Heart right ventricle (tissue), 16 donors: ENCODE measurements around the gene TEX29. TPM values are rescaled to one million over a fixed set of nuclear protein-coding genes. Genes with fewer than 3 reads are reported as not detected.

Experiments used
- ATAC-seq, 8 donors: fragments of 200-7000 bp; cut with Tn5 transposase; one replicate each; pipeline ENCODE4 v1.9.1; 2020; ENCODE audit warnings: mild to moderate bottlenecking in 8 of 8, moderate library complexity in 8 of 8, moderate number of reproducible peaks in 1 of 8
- DNase-seq, 2 donors: peaks; one replicate each; pipeline ENCODE4 v3.0.0-alpha.2; 2020
- H3K27ac ChIP-seq, 10 donors: fragments of 200-600 bp; sonication (generic) in 2 of 10; one replicate each; pipeline versions ENCODE4 v1.5.0 to v1.8.0; 2020 to 2022; ENCODE audit warnings: mild to moderate bottlenecking in 3 of 10
- H3K27me3 ChIP-seq, 7 donors: fragments of 200-600 bp; one replicate each; pipeline ENCODE4 v1.8.0; 2021 to 2022; ENCODE audit warnings: mild to moderate bottlenecking in 2 of 7
- H3K36me3 ChIP-seq, 9 donors: fragments of 200-600 bp; sonication (generic) in 1 of 9; one replicate each; pipeline versions ENCODE4 v1.5.0 to v1.8.0; 2020 to 2022; ENCODE audit warnings: mild to moderate bottlenecking in 2 of 9
- H3K4me1 ChIP-seq, 9 donors: fragments of 200-600 bp; sonication (generic) in 1 of 9; one replicate each; pipeline versions ENCODE4 v1.5.0 to v1.8.0; 2020 to 2022; ENCODE audit warnings: mild to moderate bottlenecking in 4 of 9
- H3K4me3 ChIP-seq, 10 donors: fragments of 200-600 bp; sonication (generic) in 2 of 10; one replicate each; pipeline versions ENCODE4 v1.5.0 to v1.8.0; 2020 to 2022; ENCODE audit warnings: mild to moderate bottlenecking in 7 of 10, moderate library complexity in 2 of 10
- H3K9me3 ChIP-seq, 11 donors: fragments of 200-600 bp in 10 of 11; sonication (generic) in 2 of 11; one replicate each; pipeline versions ENCODE4 v1.5.0 to v1.8.0; 2013 to 2022; ENCODE audit warnings: mild to moderate bottlenecking in 2 of 11, control low read depth in 1 of 11, moderate library complexity in 1 of 11
- CTCF ChIP-seq, 9 donors: fragments of 200-600 bp; sonication (generic) in 2 of 9; IDR thresholded peaks; one replicate each; pipeline versions ENCODE4 v1.5.0 to v1.8.0; 2021 to 2022; ENCODE audit warnings: antibody characterized with exemption in 9 of 9, mild to moderate bottlenecking in 5 of 9, moderate library complexity in 1 of 9
- WGBS, 2 donors: extraction: QIAGEN DNeasy Blood & Tissue Kit; methylation state at CpG; one replicate each; pipeline ENCODE4 v1.1.7; 2013; ENCODE audit warnings: inconsistent platforms in 1 of 2; 5-methylcytosine and 5-hydroxymethylcytosine counted together
- intact Hi-C, 10 donors: fragments of 100-400 bp; cut with DNase I; formaldehyde crosslinking; loops; one replicate each; pipeline versions ENCODE4 v1.11.1 to v1.14.2; 2022
- polyA plus RNA-seq, 2 donors: library from polyadenylated mRNA; stranded (reverse); fragments of 200-250 nt; gene quantifications; one replicate each; pipeline ENCODE4 v1.2.3, GENCODE V29; 2013
- total RNA-seq, 10 donors: library from RNA; stranded (reverse); fragmentation: NEBNext Ultra II Directional in 3 of 10; extraction: Animal tissue kit (Norgen Biotek cat#: 25700) in 3 of 10; gene quantifications; one replicate each; pipeline versions ENCODE4 v1.2.1 to v1.2.4, GENCODE V29; 2021 to 2023
- donor health status: Arrhythmogenic right ventricular cardiomyopathy.
- donor health status: ischemic (EF 13 %, LVEDD 7.1; RV severe dilation, severe dysfunction).
- donor health status: healthy with polysubstance abuse.
- donor health status: DM: no; HTN: yes; CAD: no.
- donor health status: DM: no; HTN: no; CAD: no.
- donor health status: ischemic (EF 25% LVEDD 6.9; RV normal size, moderate dysfunction).
- donor health status: ischemic (EF 25% LVEDD 5.7; RV mildly dilated, moderate dysfunction).
- donor health status: healthy.
- donor health status: DM: yes; HTN: yes; CAD: no.
- donor health status: Ischemic cardiomyopathy.
- donor health status: ischemic (EF 35%, LVEDD 5.7; RV mildly dilated, moderate dysfunction).
- donor health status: nonischemic (EF 11% LVEDD 7.7; RV severe dilation, severe dysfunction).
- donor health status: DM: yes; HTN: yes; CAD: no.
- donor health status: PGD.
- donor health status: ischemic (EF 29% LVEDD 5.4; RV normal size, mild dysfunction).
- donor health status: nonischemic (EF 23%, LVEDD 6.1; RV moderate dilation, normal function).

The TEX29 gene
- total and polyA plus RNA-seq, 12 donors: 0.22 to 1.1 (median 0.42) TPM; not detected in 6

GRCh38 chr13:111318386-111318785 lies 2.1 kb upstream of the TEX29 start:
- H3K27me3 ChIP-seq: no peaks in the 10 kb centered on the region
- WGBS, 2 donors: 63 to 88% methylated on average over 13 of the region's 13 CpGs
- DNase-seq (no peak), ATAC-seq (no peak)
- intact Hi-C loops: no loop called here
- peaks cover 0 to under 1% (median 0%) of the 10 kb centered on the region in 11 donors for H3K9me3 ChIP-seq
- H3K36me3 ChIP-seq: peaks cover 0 to 19% (median 0%) of the 10 kb centered on the region in 9 donors
- no peak for TF ChIP-seq CTCF (IDR thresholded peaks at IDR 0.05)
- H3K4me1 ChIP-seq: no peaks in the 10 kb centered on the region
- no peak overlapping the region for H3K27ac ChIP-seq
- no peak overlapping the region for H3K4me3 ChIP-seq

GRCh38 chr13:111319521-111319920 lies 921 bp upstream of the TEX29 start:
- DNase-seq: no peak
- peaks cover 0 to 19% (median 0%) of the 10 kb centered on the region in 9 donors for H3K36me3 ChIP-seq
- H3K27me3 ChIP-seq: peaks cover 0 to 4% (median 0%) of the 10 kb centered on the region in 7 donors
- no peak overlapping the region for H3K27ac ChIP-seq
- no peak for TF ChIP-seq CTCF (IDR thresholded peaks at IDR 0.05)
- intact Hi-C loops: no loop called here
- no peaks in the 10 kb centered on the region for H3K4me1 ChIP-seq
- no peak overlapping the region for H3K4me3 ChIP-seq
- no peaks in the 10 kb centered on the region for H3K9me3 ChIP-seq
- ATAC-seq: no peak
- WGBS, 2 donors: 86 to 94% methylated on average over 12 of the region's 12 CpGs

- H3K36me3 ChIP-seq: peaks cover 0 to 4% (median 0%) of the 10 kb centered on the region in 9 donors
- no peak overlapping the region for H3K27ac ChIP-seq
- WGBS, 2 donors: 85 to 94% methylated on average over 19 of the region's 19 CpGs
- ATAC-seq (no peak), DNase-seq (no peak)
- H3K9me3 ChIP-seq: no peaks in the 10 kb centered on the region
- TF ChIP-seq CTCF (IDR thresholded peaks at IDR 0.05): no peak
- intact Hi-C loops: no loop called here
- no peaks in the 10 kb centered on the region for H3K4me1 ChIP-seq
- no peak overlapping the region for H3K4me3 ChIP-seq
- peaks cover 0 to 4% (median 0%) of the 10 kb centered on the region in 7 donors for H3K27me3 ChIP-seq
These were observed 1.8 kb downstream of the TEX29 start for GRCh38 chr13:111322001-111322915.

- Histone ChIP-seq H3K4me3 (no peak overlapping the region), H3K4me1 (no peaks in the 10 kb centered on the region), H3K9me3 (no peaks in the 10 kb centered on the region), H3K27me3 (peaks cover 0 to 4% (median 0%) of the 10 kb centered on the region in 7 donors), H3K36me3 (no peaks in the 10 kb centered on the region), H3K27ac (no peak overlapping the region)
- TF ChIP-seq CTCF (IDR thresholded peaks at IDR 0.05): no peak
- intact Hi-C loops: no loop called here
- 80 to 86% methylated on average over 7 of the region's 7 CpGs for WGBS, 2 donors
- ATAC-seq (no peak), DNase-seq (no peak)
These were observed 2.5 kb downstream of the TEX29 start for GRCh38 chr13:111322916-111323331.
